ENCODE measurements around the gene ODAD4.

ODAD4 gene

DNA sequence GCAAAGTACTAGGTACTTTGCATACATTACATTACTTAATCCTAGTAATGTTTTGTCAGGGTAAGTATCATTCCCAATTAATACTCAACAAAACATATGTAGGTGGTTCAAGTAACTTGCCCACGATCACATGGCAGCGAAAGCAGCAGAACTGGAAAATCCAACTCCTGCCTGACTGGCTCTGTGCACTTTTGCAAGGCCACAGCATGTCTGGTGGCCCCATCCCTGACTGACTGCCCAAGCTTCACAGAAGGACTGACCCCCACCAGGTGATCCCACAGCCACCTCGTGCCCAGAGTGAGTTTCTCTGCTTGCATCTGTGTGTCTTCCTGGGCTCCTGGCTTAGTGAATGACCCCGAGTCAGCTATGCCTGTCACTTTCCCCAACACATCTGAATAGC, 47.6 kb downstream of the ODAD4 start:
- Histone ChIP-seq H3K27ac (ENCODE audit: insufficient read depth, low read depth, low read length, poor library complexity, severe bottlenecking) (no peak overlapping the region), H3K9me3 (ENCODE audit: control insufficient read depth, low read length) (no peaks in the 10 kb centered on the region), H3K4me1 (ENCODE audit: control insufficient read depth, insufficient read depth, low read length) (no peaks in the 10 kb centered on the region), H3K27me3 (ENCODE audit: control insufficient read depth, insufficient read depth, low read length, poor library complexity, severe bottlenecking) (no peaks in the 10 kb centered on the region), H3K4me3 (ENCODE audit: insufficient read depth, low read depth, low read length) (no peak overlapping the region), H3K36me3 (ENCODE audit: control insufficient read depth, insufficient read depth, low read length) (peaks cover 78% of the 10 kb centered on the region)
- WGBS, 2 experiments = 89 to 93% methylated on average over 4 of the region's 4 CpGs

DNA sequence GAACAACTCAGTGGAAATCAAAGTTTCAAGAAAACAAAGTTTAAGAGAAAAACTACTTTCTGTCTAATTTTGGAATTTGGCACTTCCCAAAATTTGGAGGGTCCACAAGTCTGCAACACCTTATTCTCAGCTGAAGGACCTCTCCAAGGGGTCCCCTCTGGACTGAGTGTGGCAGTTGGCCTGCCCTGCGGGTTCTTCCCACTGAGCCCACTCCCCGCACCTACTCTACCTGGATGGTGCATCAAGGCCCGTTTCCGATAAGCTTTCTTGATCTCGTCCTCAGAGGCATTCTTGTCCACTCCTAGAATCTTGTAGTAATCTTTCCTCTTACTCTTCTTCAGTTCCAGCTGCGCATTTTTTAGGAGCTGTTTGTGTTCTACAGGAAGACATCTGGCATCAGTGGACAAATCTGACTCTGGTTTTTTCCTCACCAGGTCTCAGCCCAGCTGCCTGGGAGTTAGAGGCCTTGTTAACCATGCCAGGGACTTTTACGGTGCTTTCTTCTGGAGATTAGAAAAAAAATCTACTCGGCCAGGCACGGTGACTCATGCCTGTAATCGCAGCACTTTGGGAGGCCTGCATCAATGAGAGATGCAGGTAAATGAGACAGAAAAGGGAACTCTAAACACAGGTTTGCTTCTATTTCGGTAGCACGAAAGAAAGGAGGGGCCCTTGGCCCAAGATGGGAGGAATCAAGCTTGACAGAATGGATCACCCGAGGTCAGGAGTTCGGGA, 51.8 kb downstream of the ODAD4 start:
- Histone ChIP-seq H3K36me3 (ENCODE audit: control insufficient read depth, insufficient read depth, low read length) (peaks cover 72% of the 10 kb centered on the region), H3K27ac (ENCODE audit: insufficient read depth, low read depth, low read length, poor library complexity, severe bottlenecking) (no peak overlapping the region), H3K27me3 (ENCODE audit: control insufficient read depth, insufficient read depth, low read length, poor library complexity, severe bottlenecking) (no peaks in the 10 kb centered on the region), H3K4me3 (ENCODE audit: insufficient read depth, low read depth, low read length) (no peak overlapping the region), H3K9me3 (ENCODE audit: control insufficient read depth, low read length) (no peaks in the 10 kb centered on the region), H3K4me1 (ENCODE audit: control insufficient read depth, insufficient read depth, low read length) (no peaks in the 10 kb centered on the region)
- 95 to 96% methylated on average over 14 of the region's 14 CpGs for WGBS, 2 experiments

DNA sequence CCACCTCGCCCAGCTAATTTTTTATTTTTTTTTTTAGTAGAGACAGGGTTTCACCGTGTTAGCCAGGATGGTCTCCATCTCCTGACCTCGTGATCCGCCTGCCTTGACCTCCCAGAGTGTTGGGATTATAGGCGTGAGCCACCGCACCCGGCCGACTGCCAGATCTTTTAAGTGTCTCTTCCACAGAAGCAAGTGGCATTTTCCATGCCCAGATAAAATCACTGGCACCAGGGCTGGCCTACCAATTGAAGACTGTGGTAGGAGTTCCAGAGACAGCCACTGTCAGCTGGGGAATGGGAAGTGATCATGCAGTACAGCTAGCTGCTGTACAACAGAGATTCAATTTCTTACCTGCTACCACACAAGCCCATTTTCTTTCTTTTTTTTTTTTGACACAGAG, 54.0 kb downstream of the ODAD4 start:
- peaks cover 77% of the 10 kb centered on the region for H3K36me3 ChIP-seq (ENCODE audit: control insufficient read depth, insufficient read depth, low read length)
- H3K4me3 ChIP-seq (ENCODE audit: insufficient read depth, low read depth, low read length) = no peak overlapping the region
- 91 to 93% methylated on average over 8 of the region's 8 CpGs for WGBS, 2 experiments
- H3K9me3 ChIP-seq (ENCODE audit: control insufficient read depth, low read length) = no peaks in the 10 kb centered on the region
- no peaks in the 10 kb centered on the region for H3K27me3 ChIP-seq (ENCODE audit: control insufficient read depth, insufficient read depth, low read length, poor library complexity, severe bottlenecking)
- no peaks in the 10 kb centered on the region for H3K4me1 ChIP-seq (ENCODE audit: control insufficient read depth, insufficient read depth, low read length)
- no peak overlapping the region for H3K27ac ChIP-seq (ENCODE audit: insufficient read depth, low read depth, low read length, poor library complexity, severe bottlenecking)

DNA sequence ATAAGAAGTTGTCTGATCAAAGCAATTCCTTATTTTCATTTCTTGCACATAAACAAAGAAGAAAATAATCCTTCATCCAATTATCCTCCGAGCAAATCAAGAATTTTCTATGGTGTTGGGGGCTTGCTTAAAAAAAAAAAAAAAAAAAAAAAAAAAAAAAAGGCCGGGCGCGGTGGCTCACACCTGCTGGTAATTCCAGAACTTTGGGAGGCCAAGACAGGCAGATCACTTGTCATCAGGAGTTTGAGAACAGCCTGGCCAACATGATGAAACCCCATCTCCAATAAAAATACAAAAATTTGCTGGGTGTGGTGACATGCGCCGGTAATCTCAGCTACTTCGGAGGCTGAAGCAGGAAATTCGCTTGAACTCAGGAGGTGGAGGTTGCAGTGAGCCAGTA, 55.5 kb downstream of the ODAD4 start:
- peaks cover 78% of the 10 kb centered on the region for H3K36me3 ChIP-seq (ENCODE audit: control insufficient read depth, insufficient read depth, low read length)
- H3K4me1 ChIP-seq (ENCODE audit: control insufficient read depth, insufficient read depth, low read length) = no peaks in the 10 kb centered on the region
- H3K4me3 ChIP-seq (ENCODE audit: insufficient read depth, low read depth, low read length) = no peak overlapping the region
- H3K27me3 ChIP-seq (ENCODE audit: control insufficient read depth, insufficient read depth, low read length, poor library complexity, severe bottlenecking) = no peaks in the 10 kb centered on the region
- 89 to 95% methylated on average over 6 to 7 of the region's 8 CpGs for whole genome bisulfite sequencing, 2 experiments
- no peak overlapping the region for H3K27ac ChIP-seq (ENCODE audit: insufficient read depth, low read depth, low read length, poor library complexity, severe bottlenecking)
- no peaks in the 10 kb centered on the region for H3K9me3 ChIP-seq (ENCODE audit: control insufficient read depth, low read length)

DNA sequence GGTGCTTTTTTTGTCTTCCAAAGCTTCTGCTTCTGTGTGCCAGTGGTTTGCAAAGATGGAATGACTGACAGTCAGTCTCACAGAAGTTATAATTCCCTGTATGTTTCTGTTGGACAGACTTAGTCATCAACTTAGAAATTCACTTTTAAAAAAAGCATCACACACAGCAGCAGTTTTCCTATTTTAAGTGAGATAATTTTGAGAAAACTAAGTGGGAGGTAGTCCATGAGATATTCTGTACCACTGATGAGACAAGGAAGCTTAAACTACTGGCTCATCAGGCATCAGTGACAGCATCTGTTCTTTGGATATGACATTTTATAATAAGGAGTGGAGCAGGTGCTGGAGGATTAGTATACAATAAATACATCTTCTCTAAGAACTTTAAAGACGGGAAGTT, 56.2 kb downstream of the ODAD4 start:
- no peaks in the 10 kb centered on the region for H3K9me3 ChIP-seq (ENCODE audit: control insufficient read depth, low read length)
- 88 to 100% methylated on average over 1 of the region's 1 CpG for WGBS, 2 experiments
- no peaks in the 10 kb centered on the region for H3K4me1 ChIP-seq (ENCODE audit: control insufficient read depth, insufficient read depth, low read length)
- H3K4me3 ChIP-seq (ENCODE audit: insufficient read depth, low read depth, low read length) = no peak overlapping the region
- H3K27ac ChIP-seq (ENCODE audit: insufficient read depth, low read depth, low read length, poor library complexity, severe bottlenecking) = no peak overlapping the region
- H3K27me3 ChIP-seq (ENCODE audit: control insufficient read depth, insufficient read depth, low read length, poor library complexity, severe bottlenecking) = no peaks in the 10 kb centered on the region
- peaks cover 73% of the 10 kb centered on the region for H3K36me3 ChIP-seq (ENCODE audit: control insufficient read depth, insufficient read depth, low read length)

DNA sequence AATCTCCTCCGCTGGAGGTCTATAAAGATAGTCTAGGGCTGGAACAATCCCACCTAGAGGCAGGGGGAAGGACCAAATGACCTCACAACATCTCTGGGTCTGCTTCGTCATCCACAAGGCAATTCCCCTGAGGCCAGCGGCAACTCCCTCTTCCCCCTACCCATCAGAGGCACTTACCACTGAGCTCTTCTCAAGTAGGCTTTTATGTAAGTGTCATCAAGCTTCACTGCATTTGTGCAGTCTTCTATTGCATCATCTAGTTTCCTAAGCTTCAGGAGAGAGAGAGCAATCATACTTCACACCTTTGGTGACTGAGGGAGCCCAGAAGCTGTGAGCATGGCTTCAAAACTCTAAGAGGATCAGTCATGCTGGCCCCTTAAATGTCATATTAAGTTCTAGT, 57.2 kb downstream of the ODAD4 start:
- no peak overlapping the region for H3K27ac ChIP-seq (ENCODE audit: insufficient read depth, low read depth, low read length, poor library complexity, severe bottlenecking)
- H3K36me3 ChIP-seq (ENCODE audit: control insufficient read depth, insufficient read depth, low read length) = peaks cover 71% of the 10 kb centered on the region
- H3K9me3 ChIP-seq (ENCODE audit: control insufficient read depth, low read length) = no peaks in the 10 kb centered on the region
- no peaks in the 10 kb centered on the region for H3K4me1 ChIP-seq (ENCODE audit: control insufficient read depth, insufficient read depth, low read length)
- no peaks in the 10 kb centered on the region for H3K27me3 ChIP-seq (ENCODE audit: control insufficient read depth, insufficient read depth, low read length, poor library complexity, severe bottlenecking)
- no peak overlapping the region for H3K4me3 ChIP-seq (ENCODE audit: insufficient read depth, low read depth, low read length)
- WGBS, 2 experiments = 95 to 97% methylated on average over 3 of the region's 3 CpGs

DNA sequence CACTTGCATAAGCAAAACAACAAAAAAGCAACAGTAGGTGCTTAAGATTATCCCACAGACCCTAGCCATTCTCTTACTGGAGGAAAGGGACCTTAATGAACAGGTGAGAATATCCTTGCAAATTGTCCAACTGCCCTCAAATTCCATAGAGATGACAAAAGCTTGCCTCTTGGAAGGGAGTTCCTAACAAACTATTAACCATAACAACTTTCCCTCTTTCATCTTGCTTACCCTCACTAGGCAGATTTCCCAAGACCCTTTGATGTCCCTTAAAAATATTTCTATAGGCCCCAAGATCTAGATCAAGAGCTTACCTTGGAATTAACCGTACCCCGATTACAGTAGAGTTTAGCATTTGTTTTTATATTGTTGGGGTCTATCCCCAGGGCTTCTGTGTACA, 58.0 kb downstream of the ODAD4 start:
- peaks cover 70% of the 10 kb centered on the region for H3K36me3 ChIP-seq (ENCODE audit: control insufficient read depth, insufficient read depth, low read length)
- H3K9me3 ChIP-seq (ENCODE audit: control insufficient read depth, low read length) = no peaks in the 10 kb centered on the region
- WGBS, 2 experiments = 88 to 100% methylated on average over 2 of the region's 2 CpGs
- H3K27me3 ChIP-seq (ENCODE audit: control insufficient read depth, insufficient read depth, low read length, poor library complexity, severe bottlenecking) = no peaks in the 10 kb centered on the region
- H3K4me1 ChIP-seq (ENCODE audit: control insufficient read depth, insufficient read depth, low read length) = no peaks in the 10 kb centered on the region
- no peak overlapping the region for H3K27ac ChIP-seq (ENCODE audit: insufficient read depth, low read depth, low read length, poor library complexity, severe bottlenecking)
- H3K4me3 ChIP-seq (ENCODE audit: insufficient read depth, low read depth, low read length) = no peak overlapping the region

DNA sequence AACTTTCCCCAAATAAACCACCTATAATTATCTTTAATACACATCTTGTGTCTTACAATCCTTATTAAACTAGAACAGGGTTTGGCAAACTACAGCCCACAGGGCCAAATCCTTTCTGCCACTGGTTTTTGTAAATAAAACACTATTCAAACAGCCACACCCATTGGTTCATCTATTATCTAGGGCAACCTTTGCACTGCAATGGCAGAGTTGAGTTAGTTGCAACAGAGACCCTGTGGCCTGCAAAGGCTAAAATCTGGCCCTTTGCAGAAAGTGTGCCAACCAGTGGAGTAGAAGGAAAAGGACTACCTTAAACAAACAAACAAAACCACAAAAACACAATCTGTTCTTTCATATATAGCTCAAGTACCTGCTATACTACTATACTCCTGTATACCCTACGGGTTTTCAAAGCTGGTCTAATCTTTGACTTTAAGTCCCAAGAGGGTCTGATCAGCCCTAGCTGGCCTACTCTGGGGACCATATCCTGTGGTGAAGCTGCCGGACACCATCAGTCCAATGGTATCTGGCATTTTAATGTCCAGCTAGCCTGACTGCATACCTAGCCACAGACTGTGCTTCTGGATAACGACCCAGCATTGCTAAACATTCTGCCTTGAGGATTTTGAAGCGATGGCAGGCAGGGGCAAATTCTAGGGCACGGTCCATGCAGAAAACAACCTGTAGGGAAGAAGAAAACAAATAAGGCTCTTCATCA, 59.4 kb downstream of the ODAD4 start:
- Histone ChIP-seq H3K36me3 (ENCODE audit: control insufficient read depth, insufficient read depth, low read length) (peaks cover 73% of the 10 kb centered on the region), H3K4me1 (ENCODE audit: control insufficient read depth, insufficient read depth, low read length) (no peaks in the 10 kb centered on the region), H3K27ac (ENCODE audit: insufficient read depth, low read depth, low read length, poor library complexity, severe bottlenecking) (no peak overlapping the region), H3K9me3 (ENCODE audit: control insufficient read depth, low read length) (no peaks in the 10 kb centered on the region), H3K4me3 (ENCODE audit: insufficient read depth, low read depth, low read length) (no peak overlapping the region), H3K27me3 (ENCODE audit: control insufficient read depth, insufficient read depth, low read length, poor library complexity, severe bottlenecking) (no peaks in the 10 kb centered on the region)
- WGBS, 2 experiments = 87 to 89% methylated on average over 5 of the region's 5 CpGs

DNA sequence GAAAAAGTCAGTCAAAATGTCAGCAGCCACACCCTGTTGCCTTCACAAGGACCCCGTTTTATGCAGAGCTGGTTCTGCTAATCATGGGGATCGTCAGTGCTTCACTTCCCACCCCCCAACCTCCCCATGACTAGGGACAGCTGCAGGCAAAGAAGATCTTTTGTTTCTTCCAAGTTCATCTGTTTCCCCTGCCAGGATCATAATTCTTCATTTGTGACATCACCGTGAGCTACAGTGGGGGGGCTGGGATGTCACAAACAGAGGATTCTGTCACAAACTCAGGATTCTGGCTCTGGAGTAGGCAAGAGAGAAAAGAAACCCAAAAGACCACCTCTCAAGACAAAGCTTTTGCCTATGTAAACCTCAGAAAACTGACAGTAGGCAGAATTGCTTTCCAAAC, 62.2 kb downstream of the ODAD4 start:
- Histone ChIP-seq H3K36me3 (ENCODE audit: control insufficient read depth, insufficient read depth, low read length) (peaks cover 77% of the 10 kb centered on the region), H3K27me3 (ENCODE audit: control insufficient read depth, insufficient read depth, low read length, poor library complexity, severe bottlenecking) (no peaks in the 10 kb centered on the region), H3K4me1 (ENCODE audit: control insufficient read depth, insufficient read depth, low read length) (no peaks in the 10 kb centered on the region), H3K4me3 (ENCODE audit: insufficient read depth, low read depth, low read length) (no peak overlapping the region), H3K9me3 (ENCODE audit: control insufficient read depth, low read length) (no peaks in the 10 kb centered on the region), H3K27ac (ENCODE audit: insufficient read depth, low read depth, low read length, poor library complexity, severe bottlenecking) (no peak overlapping the region)
- 97% methylated on average over 3 of the region's 3 CpGs for WGBS, 2 experiments

DNA sequence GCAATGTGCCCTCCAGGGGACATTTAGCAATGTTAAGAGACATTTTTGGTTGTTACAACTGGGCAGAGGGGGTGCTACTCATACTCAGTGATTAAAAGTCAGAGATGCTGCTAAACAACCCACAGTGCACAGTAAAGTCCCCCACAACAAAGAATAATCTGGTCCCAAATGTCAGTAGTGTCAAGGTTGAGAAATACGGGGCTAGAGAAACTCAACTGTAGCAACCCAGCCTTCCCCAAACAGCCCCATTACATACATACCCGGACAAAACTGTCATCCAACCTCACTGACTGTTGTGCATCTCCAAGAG, 66.4 kb downstream of the ODAD4 start:
- no peak overlapping the region for H3K27ac ChIP-seq (ENCODE audit: insufficient read depth, low read depth, low read length, poor library complexity, severe bottlenecking)
- peaks cover 67% of the 10 kb centered on the region for H3K36me3 ChIP-seq (ENCODE audit: control insufficient read depth, insufficient read depth, low read length)
- H3K27me3 ChIP-seq (ENCODE audit: control insufficient read depth, insufficient read depth, low read length, poor library complexity, severe bottlenecking) = no peaks in the 10 kb centered on the region
- H3K4me3 ChIP-seq (ENCODE audit: insufficient read depth, low read depth, low read length) = no peak overlapping the region
- no peaks in the 10 kb centered on the region for H3K4me1 ChIP-seq (ENCODE audit: control insufficient read depth, insufficient read depth, low read length)
- H3K9me3 ChIP-seq (ENCODE audit: control insufficient read depth, low read length) = no peaks in the 10 kb centered on the region
- 90 to 100% methylated on average over 2 of the region's 2 CpGs for WGBS, 2 experiments

All from ectodermal cell (in vitro differentiated cells).